NCI-H82 (cell line): ENCODE measurements around the gene NPAS3.
"Not testable (repeated sequence)": the region's sequence is repeated elsewhere in the genome, so short reads cannot be mapped to it uniquely, and the experiment has no call there.

Experiments
- DNase-seq: peaks from one replicate; lab custom pipeline; 2025; lab: John Stamatoyannopoulos, UW

The NPAS3 gene

DNA sequence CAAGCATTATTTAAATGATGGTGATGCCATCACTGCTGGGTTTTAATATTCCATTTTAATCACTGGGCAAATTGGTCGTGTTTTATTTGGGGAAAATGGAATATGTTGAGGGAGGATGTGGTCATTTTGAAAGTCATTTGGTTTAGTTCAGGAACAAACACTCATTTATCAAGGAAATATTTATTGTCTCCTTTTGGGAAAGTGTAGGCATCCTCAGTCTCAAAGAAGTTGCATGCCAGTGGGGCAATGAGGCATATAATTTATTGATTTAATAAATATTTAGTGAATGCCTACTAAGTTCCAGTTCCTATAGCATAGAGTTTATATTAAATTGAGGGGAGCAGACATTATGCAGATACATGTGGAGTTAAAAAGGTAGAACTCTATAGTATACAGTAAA lies 134.3 kb downstream of the NPAS3 start:
- no peak for DNase-seq

DNA sequence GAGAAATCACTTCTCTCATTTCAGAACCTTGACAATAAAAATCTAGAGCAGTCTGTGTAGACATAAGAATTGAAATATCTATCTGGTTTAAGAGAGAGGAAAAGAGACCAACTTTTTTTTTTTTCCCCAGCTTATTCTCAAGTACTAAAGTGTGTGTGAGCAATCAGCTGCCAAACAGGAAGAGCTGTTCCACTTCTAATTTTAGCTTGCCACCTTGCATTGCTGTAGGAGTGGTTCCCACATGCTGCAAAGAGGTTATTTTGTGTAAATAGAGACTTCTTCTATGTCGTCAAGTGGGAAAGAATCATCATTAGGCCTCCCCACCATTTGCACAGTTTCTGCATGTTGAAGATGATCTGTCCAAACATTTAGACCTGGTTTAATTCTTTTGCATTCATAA lies 142.6 kb downstream of the NPAS3 start:
- no peak for DNase-seq

DNA sequence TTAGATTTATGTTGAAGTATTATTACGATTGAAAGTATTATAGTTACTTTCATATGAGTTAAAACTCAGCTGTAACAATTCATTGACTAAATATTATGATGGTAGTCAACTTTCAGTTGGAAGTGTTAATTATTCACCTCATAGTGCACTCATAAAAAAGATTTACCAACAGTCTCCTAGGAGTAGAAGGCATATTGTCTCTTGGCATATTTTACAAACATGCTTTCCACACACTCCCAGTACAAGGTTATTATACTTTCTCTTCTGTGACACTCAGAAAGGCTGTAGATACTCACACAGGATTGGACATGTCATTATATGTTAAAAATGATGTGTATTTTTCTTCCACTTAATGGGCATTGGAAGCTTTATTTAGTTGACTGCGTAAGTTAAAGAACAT lies 147.1 kb downstream of the NPAS3 start:
- DNase-seq: no peak

DNA sequence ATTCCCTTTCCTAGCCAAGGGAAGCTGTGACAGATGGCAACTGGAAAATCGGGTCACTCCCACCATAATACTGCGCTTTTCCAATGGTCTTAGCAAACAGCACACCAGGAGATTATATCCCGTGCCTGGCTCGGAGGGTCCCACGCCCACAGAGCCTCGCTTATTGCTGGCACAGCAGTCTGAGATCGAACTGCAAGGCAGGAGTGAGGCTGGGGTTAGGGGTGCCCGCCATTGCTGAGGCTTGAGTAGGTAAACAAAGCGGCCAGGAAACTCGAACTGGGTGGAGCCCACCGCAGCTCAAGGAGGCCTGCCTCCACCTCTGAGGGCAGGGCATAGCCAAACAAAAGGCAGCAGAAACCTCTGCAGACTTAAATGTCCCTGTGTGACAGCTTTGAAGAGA lies 149.6 kb downstream of the NPAS3 start:
- not testable (repeated sequence) for DNase-seq

DNA sequence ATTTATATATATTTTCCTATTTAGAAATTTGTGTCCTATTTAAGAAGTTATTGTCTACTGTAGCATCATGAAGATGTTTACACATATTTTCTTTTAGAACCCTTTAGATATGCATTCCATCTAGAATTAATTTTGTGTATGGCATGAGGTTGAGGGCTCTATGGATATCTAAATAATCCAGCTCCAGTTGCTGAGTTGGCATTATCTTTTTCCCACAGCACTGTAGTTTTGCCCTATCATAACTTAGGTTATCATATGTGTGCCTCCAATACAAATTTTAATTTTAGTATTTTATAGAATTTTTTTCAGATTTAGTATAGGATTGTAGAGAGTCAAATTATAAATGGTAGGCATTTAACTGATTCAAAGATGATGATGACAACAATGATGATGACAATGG lies 159.3 kb downstream of the NPAS3 start:
- DNase-seq: no peak

DNA sequence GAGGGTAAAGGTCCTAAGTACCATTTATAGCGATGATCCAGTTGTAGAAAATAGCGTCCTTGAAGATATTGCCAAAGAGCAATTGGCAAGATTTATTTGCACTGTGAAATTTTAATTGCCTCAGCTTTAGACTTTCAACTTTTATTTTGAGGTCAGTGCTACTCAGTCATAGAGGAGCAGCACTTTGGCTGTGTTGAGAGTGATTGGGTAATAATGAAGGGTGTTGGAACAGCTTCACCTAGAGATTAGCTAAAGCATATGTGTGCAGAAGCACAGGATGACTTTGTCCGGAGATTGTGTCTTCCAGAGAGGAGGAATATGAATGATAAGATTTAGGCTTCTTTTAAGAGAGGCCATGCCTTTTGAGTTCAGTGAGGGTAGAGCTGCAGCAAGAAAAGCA lies 164.8 kb downstream of the NPAS3 start:
- DNase-seq: no peak

DNA sequence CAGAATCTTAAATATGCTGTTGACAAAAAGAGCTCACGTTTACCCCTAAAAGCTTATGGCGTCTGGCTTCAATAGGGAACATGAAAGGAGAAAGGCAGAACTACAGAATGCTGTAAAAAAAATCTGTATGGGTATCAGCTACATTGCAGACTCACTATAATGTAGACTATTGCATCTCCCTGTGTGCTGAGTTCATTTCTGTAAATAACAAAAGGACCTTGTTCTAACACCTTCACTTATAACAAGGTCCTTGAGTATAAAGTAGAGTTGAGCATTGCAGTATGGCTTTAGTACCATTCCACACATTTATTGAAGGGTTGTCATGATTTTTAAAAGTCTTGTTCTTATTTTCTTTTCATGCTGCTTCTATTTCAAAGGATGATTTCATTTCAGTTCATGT lies 165.3 kb downstream of the NPAS3 start:
- no peak for DNase-seq

DNA sequence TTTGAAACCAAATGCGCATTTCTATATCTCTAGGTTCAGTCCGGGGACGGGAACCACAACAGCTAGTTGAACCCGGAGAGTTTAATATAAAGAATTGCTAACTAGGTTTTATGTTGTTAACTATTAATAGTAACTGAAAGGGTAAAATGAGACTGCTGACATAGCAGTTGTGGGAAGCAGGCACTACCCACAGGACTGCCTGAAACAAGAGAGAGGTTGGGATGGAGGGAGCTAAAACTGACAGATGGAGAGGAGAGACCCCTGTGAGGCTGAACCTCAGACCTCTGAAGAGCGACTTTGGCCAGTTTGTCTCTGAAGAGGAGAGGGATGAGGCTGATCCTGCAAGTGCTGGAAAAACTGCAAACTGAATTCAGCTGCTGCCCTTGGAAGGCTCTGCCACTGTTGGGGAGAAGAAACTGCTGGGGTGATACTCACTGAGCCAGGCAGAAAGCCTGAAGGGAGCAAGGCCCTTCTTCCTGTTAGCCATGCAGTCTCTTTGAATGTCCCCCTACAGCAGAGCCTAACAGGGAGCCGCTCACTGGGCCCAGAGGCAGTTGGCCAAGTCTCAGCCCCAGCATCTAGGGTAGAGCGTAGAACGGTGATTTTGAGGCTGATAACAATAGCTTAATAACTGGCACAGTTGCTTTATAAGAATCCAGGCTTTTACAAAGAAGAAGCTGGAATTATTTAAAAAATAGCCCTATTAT lies 172.2 kb downstream of the NPAS3 start:
- no peak for DNase-seq

DNA sequence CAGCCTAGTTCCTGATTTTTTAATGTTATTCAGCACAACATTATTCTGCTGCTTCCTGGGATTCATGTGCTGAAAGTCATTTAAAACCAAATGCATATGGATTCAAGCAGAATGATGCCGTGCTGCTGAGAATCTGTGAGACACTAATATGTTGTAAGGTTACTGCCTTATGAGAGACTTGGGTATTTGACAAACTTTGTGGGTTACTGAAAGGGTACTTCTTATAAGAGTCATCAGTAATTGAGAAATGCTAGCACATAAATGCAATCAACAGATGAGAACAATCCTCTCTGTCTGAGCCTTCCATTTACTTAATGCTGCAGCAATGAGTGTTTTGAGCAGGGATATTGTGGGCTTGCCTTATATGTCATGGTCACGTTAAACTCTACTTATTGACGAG lies 175.7 kb downstream of the NPAS3 start:
- no peak for DNase-seq

DNA sequence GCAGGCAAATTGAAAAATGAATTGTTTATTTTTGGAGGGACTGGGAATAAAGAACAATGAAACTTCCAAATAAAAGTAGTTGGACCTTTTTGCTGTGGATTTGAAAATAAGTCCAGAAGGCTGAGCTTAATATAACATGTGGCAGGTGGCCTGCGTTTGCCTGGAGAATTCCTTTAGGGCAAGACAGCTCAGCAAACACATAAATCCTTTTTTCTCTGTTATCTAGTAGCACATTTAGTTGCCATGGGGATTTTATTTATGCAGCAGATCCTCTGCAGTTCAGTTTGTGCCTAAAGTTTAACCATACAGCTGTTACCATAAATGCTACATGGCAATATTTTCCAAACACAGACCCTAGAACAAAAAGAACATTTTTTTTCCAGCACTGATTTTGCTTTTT lies 180.0 kb downstream of the NPAS3 start:
- DNase-seq: peak; percentile 83

DNA sequence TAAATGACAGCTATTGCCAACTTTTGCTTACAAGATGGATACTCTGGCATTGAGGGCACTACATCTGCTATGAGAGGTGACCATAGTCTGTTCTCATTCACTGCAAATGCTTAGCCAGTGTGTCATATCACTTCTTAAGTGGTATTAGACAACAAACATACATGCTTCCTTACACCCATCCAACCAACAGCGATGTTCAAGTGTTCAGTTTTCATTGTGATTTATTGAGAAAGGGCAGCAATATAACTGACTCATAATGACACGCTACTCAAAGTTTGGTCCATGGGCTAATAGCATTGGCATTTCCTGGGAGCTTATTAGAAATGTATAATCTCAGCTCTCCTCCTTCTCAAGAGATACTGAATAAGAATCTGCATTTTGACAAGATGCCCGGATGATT lies 181.7 kb downstream of the NPAS3 start:
- DNase-seq: no peak

DNA sequence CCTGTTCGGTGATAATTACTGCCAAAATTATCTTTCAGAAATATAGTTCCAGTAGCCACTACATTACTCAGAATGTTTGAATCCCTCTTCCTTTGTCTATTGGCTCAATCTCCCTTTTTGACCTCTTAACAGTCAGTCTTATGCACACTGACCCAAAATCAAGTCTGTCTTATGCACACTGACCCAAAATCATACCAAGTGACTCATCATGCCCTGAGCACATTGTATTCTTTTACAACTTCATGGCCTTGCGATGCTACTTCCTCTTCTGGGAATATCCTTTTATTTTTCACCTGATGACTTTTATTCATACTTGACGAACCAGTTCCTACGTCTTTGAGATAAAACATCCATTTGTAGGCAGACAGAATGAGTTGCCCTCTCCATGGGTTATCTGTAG lies 182.3 kb downstream of the NPAS3 start:
- DNase-seq: no peak

DNA sequence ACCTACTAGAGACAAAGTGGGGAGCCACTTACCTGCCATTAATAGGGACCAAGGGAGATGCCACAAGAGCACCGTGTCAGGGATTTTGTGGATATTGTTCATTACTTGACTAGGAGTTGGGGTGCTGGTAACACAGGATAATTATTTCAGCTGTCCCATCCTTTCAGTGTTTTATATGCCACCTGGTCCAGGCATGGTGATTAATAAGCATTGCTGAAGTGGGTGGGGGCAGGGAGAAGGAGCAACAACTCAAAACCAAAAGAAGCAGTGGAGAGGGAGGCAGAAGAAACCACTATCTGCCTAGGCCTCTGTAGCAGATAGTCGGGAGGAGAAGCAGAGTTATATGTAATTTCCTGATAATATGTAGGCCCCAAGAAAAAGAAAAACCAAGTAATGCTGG lies 184.6 kb downstream of the NPAS3 start:
- no peak for DNase-seq

DNA sequence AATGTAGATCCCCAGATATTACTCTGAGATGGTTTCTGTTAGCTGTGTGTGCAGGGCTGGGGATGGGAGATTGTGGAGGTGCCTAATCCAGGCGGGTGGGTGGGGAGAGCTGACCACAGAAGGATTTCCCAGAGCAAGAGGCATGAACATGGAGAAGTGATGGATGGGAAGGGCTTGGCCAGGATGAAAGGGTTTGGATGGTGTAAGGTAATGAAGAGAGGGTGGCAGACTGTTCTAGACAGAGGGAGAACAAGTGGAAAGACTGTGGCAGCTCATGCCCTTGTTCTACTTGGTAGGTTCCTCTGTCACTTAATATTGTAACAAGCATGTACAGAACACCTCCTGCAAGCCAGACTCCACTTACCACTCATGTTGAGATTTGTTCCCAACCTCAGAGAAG lies 187.8 kb downstream of the NPAS3 start:
- no peak for DNase-seq

DNA sequence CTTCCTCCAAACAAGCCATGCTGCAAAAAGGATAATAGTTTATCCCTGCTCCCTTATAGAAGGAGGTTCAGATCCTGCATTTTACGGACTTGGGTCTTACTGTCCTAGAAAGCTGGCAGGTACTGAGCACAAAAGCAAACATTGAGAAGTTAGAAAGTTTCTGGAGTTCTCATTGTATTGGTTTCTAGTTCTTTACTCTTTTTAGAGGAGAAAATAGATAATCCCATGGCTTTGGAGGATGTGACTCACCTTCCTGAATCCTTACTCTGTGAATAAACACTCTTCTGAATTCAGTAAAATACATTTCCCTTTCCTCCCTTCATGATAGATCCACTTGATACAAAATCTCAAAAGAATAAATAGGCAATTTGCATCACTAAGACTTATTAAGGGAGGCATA lies 188.9 kb downstream of the NPAS3 start:
- DNase-seq: no peak

DNA sequence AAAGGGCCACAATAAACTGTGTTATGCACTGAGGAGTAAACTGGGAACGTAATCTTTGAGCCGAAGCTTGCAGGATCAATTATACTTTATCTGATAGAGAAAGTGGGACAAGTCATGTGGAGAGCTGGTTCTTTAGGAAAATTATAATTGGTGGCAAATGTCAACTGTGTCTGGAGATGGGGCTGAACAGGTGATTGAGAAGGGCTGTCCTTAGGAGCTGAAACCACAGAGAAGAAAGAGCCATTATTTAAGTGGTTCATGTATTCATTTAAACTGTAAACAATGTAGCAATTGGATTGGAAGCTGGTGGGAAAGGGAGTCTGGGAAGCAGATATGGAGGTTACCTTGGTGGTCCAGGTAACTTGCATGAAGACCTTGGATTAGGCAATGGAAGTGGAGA lies 193.1 kb downstream of the NPAS3 start:
- no peak for DNase-seq

DNA sequence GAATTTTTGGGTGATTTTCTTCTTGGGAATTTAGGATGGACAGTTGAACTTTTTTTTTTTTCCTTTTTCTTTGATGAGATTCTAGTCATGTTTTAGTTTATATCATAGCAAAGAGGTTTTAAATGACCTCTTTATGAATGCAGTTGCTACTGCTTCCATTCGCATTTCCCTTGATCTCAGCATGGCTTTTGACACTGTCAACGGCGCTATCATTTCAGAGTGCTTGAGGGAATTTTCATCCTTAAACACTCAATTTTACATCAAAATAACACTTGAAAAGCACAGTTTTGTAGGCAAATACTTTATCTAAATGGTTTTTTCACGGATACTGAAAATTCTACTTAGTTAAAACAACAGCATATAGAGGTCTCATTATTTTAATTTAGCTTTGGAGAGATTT lies 195.5 kb downstream of the NPAS3 start:
- DNase-seq: no peak

DNA sequence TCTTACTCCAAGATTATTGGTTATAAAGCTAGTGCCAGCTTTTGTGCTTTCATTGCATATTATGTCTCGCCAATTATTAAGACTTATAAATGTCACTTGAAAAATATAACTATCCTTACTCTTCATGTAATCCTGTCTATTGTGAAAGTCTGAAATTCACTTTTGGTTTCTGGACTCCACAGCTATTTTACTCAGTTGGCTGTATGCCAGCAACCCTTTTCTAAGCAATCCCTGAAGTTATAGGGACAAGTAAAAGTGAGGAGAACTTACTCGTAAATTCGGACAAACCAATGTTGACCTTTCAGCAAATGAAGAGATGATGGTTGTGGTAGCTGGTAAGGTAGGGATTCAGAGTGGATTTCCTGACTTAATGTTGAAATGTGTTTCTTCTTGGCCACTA lies 196.3 kb downstream of the NPAS3 start:
- DNase-seq: no peak

DNA sequence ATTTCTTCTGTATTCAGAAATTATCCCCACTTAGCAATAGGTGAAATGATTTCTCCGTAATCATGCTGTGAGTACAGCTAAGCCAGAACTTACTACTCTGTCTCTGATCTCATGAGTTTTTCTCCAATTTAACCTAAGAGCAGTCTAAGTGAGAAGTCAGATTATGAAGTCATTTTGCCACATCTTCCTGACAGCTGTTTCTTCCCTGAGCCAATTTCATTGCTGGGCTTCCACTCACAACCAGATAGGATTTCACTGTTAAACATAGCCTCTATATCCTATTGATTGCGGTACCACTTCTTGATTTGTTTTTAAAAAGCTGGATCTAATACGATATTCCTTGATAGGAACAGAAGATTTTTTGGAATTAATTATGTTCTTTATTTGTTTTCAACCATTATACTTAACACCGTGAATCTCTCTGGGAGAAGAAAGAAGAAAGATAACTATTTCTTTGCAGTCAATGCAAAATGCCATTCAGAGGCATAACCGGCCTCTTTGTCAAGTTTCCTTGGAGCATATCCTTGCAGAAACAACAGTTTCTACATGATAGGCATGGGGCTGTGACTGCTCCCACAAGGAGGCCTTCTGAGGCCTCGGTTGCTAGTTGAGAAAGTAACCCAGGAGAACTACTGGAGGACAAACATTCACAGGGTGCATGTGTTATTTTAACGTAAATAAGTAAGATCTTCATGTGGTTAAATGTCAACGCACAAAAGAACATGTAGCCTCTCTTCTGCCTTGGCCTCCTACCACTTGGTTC lies 212.2 kb downstream of the NPAS3 start:
- no peak for DNase-seq

DNA sequence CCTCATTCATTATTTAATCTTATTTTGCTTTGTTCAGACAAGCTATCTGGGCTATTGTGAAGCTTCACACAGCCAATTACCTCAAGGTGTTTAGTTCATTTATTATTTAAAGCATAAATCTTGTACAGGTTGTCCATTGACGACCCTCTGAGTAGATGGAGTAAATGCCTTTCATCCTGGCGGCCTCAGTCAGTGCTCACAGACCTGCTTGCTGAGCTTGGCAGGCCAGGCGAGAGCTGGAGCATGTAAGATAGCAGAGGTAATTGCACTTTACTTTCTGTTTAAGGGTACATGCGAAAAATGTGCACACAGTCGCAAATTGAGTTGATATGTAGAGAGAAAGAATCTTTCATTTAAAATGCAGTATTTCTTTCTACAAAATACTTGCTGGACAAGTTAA lies 224.4 kb downstream of the NPAS3 start:
- DNase-seq: no peak

DNA sequence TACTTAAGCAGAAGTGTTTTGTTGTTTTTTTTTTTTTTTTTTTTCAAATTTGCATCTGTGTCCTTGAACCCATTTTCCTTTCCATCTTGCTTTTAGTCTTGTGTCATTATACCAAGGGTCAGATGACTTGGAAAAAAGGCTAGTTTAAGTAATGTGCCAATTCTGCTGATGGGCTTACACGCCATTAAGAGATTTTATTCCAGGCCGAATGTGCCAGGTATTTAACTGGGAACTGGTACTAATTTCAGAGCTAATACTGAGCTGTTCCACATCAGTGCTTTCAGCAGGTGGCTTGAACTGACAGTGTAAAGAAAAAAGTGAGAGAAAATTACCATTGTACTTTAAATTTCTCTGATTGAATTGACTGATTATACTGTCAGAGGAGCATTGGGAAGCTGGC lies 224.9 kb downstream of the NPAS3 start:
- DNase-seq: no peak

DNA sequence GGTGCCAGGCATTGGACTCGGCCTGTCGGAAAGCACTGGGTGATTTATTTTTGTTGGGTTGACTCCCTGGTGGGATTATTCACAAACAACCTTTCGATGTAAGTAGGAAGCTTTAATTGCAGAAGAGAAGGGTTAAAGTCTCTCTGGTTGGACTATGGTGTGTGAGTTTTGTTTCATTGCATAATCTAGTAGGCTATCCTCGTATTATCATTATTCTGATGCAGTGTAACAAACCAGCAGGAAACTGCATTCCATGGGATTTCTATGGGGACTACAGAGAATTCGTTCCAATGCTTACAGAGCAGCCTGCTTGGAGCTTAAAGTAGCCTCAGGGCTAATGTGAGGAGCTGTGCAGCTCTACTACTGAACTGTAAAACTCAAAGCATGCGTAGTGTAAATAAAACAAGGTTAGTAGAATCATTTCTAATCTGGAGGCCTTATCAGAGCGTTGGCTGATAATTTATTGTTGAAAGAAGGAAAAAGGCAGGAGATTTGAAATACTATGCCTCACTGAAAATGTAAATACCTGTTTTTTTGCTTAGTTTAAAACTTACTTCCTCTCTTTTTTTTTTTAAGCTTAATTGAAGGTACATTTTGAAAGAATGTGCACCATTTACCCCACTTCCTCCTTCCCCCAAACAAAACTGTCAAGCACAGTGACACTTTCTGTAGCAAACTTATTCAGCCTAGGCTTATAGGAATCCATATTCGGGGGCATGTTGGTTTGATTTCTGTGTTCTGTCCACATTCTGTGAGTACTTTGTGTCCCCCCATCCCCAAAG lies 226.7 kb downstream of the NPAS3 start:
- DNase-seq: no peak

DNA sequence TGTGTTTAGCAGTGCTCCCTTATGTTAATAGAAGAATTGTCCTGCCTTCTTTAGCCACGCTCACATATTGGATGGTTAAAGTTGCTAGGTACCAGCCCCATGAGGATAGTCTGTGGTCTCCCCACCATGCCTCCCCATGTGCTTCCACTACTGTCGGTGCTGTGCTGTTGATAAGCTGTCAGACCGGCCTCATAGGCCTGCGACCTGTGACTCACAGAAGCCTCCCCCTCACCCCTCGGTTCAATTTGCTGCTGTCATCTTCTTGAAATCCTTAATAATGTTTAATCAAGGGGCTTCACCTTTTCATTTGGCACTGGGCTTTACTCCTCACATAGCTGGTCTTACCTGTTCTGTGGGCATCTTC lies 227.2 kb downstream of the NPAS3 start:
- DNase-seq: no peak
